Measurements from ENCODE around the gene MRC2.

Gene MRC2

GRCh38 chr17:62660629-62661118 is 33.2 kb downstream of the MRC2 start:
- no peak for DNase-seq (ENCODE audit: low read depth)
- no peak for TF ChIP-seq CTCF (IDR thresholded peaks at IDR 0.05; ENCODE audit: control insufficient read depth, extremely low read depth, insufficient read depth)
- no peak overlapping the region for H3K4me3 ChIP-seq (ENCODE audit: low read depth, low read length)

- H3K4me3 ChIP-seq (ENCODE audit: low read depth, low read length): no peak overlapping the region
- DNase-seq (ENCODE audit: low read depth): no peak
- no peak for TF ChIP-seq CTCF (IDR thresholded peaks at IDR 0.05; ENCODE audit: control insufficient read depth, extremely low read depth, insufficient read depth)
These were observed 33.9 kb downstream of the MRC2 start for GRCh38 chr17:62661337-62661736.

GRCh38 chr17:62662855-62663254 is 35.4 kb downstream of the MRC2 start:
- no peak for DNase-seq (ENCODE audit: low read depth)
- H3K4me3 ChIP-seq (ENCODE audit: low read depth, low read length): no peak overlapping the region
- TF ChIP-seq CTCF (IDR thresholded peaks at IDR 0.05; ENCODE audit: control insufficient read depth, extremely low read depth, insufficient read depth): no peak

GRCh38 chr17:62663304-62663703 is 35.8 kb downstream of the MRC2 start:
- no peak for TF ChIP-seq CTCF (IDR thresholded peaks at IDR 0.05; ENCODE audit: control insufficient read depth, extremely low read depth, insufficient read depth)
- no peak for DNase-seq (ENCODE audit: low read depth)
- no peak overlapping the region for H3K4me3 ChIP-seq (ENCODE audit: low read depth, low read length)

GRCh38 chr17:62664336-62665120 is 37.1 kb downstream of the MRC2 start:
- H3K4me3 ChIP-seq (ENCODE audit: low read depth, low read length): no peak overlapping the region
- TF ChIP-seq CTCF (IDR thresholded peaks at IDR 0.05; ENCODE audit: control insufficient read depth, extremely low read depth, insufficient read depth): no peak
- DNase-seq (ENCODE audit: low read depth): no peak

- no peak for DNase-seq (ENCODE audit: low read depth)
- no peak overlapping the region for H3K4me3 ChIP-seq (ENCODE audit: low read depth, low read length)
- no peak for TF ChIP-seq CTCF (IDR thresholded peaks at IDR 0.05; ENCODE audit: control insufficient read depth, extremely low read depth, insufficient read depth)
These were observed 38.1 kb downstream of the MRC2 start for GRCh38 chr17:62665599-62665998.

Measured in LNCaP clone FGC (cell line).